Body of pancreas (tissue), 4 donors: ENCODE measurements around the gene WNT9A. TPM values are rescaled to one million over a fixed set of nuclear protein-coding genes. Genes with fewer than 3 reads are reported as not detected.
"Not testable (repeated sequence)": the region's sequence is repeated elsewhere in the genome, so short reads cannot be mapped to it uniquely, and the experiment has no call there.

Experiments
- ATAC-seq: fragments of 150-250 bp; one replicate; pipeline ENCODE4 v1.9.1; 2016
- DNase-seq, 4 donors: peaks; one replicate each; pipeline ENCODE4 v3.0.0-alpha.2; 2019
- H3K27ac ChIP-seq, 4 donors: fragments of 200-600 bp; sonication (generic); 1 replicate in 3 of 4; 2 replicates in 1 of 4; pipeline versions ENCODE4 v1.5.1 to v1.6.1; 2016 to 2019; ENCODE audit warnings: mild to moderate bottlenecking in 1 of 4, mixed read lengths in 1 of 4, moderate library complexity in 1 of 4
- H3K27me3 ChIP-seq, 2 donors: fragments of 200-600 bp; sonication (generic); one replicate each; pipeline ENCODE4 v1.6.0; 2016; ENCODE audit warnings: mild to moderate bottlenecking in 1 of 2
- H3K36me3 ChIP-seq, 2 donors: fragments of 200-600 bp; sonication (generic); replicated peaks in 1 of 2; 2 replicates each; pipeline ENCODE4 v1.5.1; 2016; ENCODE audit warnings: low read depth in 2 of 2; ENCODE audit not compliant: insufficient read depth in 1 of 2
- H3K4me1 ChIP-seq: fragments of 200-600 bp; sonication (generic); one replicate; pipeline ENCODE4 v1.6.0; 2016
- H3K4me3 ChIP-seq, 2 donors: fragments of 200-600 bp; sonication (generic); 1 replicate in 1 of 2; 2 replicates in 1 of 2; pipeline ENCODE4 v1.5.1; 2016 to 2019
- H3K9me3 ChIP-seq, 3 donors: fragments of 200-600 bp; sonication (generic); 1 replicate in 2 of 3; 2 replicates in 1 of 3; pipeline ENCODE4 v1.5.1; 2016
- POLR2A ChIP-seq, 3 donors: fragments of 450-650 bp; IDR thresholded peaks; one replicate each; pipeline ENCODE4 v1.6.1; 2016; ENCODE audit warnings: antibody characterized with exemption in 3 of 3, mild to moderate bottlenecking in 2 of 3
- WGBS, 2 donors: methylation state at CpG; one replicate each; pipeline ENCODE4 v1.1.5; 2017; 5-methylcytosine and 5-hydroxymethylcytosine counted together
- intact Hi-C: fragments of 100-400 bp; cut with DNase I; formaldehyde crosslinking; loops from one replicate; pipeline ENCODE4 v1.15.1; 2023
- total RNA-seq, 2 donors: library from RNA; depleted of rRNA; stranded (reverse); fragments of >200 nt; gene quantifications; one replicate each; pipeline ENCODE4 v1.1.0, GENCODE V29; 2016
- TF ChIP-seq, protein P1 (sequence below), 7 experiments: fragments of 450-650 bp in 4 of 7; fragments of 200-600 bp in 3 of 7; sonication (generic) in 3 of 7; IDR thresholded peaks; one replicate each; pipeline ENCODE4 v1.5.1; 2016 to 2019; ENCODE audit warnings: antibody characterized with exemption in 7 of 7

Gene WNT9A
- total RNA-seq, 2 donors from 2014 or later: 0.66 to 2.1 TPM

DNA sequence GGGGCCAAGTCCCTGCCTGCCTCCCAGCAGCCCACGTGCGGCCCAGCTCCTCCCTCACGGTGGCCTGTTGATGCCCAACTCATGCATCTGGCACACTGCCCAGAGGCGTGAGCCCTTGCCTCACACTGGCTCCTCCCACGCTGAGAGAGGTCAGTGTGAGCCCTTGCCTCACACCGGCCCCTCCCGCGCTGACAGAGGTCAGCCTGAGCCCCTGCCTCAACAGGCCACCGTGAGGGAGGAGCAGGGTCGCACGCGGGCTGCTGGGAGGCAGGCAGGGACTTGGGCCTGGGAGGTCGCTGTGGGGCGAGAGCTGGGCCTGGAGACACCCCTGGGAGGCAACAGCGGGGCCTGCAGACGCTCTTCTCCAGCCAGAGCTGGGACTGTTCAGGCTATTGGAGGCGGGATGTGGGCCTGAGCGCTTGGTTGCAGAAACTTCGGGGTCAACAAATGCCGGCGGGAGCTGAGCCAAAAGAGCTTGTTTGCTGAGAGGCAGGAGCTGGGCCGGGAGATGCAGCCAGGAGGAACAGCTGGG is 25.2 kb upstream of the WNT9A start:
- H3K36me3 ChIP-seq, H3K4me1 ChIP-seq, H3K27me3 ChIP-seq, H3K4me3 ChIP-seq, ATAC-seq, intact Hi-C loops, H3K27ac ChIP-seq, H3K9me3 ChIP-seq: not testable (repeated sequence)
- peak; percentile 21 to 44 (median 30) for DNase-seq
- 83% methylated on average over 22 of the region's 22 CpGs; no CpG with 5 or more reads in 1 of the 2 donors for WGBS, 2 donors

DNA sequence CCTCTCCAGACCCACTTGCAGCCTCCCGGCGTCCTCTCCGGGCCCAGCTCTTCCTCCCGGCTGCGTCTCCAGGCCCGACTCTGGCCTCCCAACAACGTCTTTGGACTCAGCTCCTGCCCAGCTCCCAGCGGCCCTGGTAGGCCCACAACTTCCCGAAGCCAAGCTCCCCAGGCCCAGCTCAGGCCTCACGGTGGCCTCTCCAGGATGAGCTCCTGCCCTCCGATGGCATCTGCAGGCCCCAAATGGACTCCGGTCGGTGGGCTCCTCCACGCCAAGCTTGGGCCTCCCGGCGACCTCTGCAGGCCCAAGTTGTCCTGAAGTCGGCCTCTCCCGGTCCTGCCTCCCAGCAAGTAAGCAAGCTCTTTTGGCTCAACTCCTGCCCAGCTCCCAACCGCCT is 24.5 kb upstream of the WNT9A start:
- intact Hi-C loops, H3K4me3 ChIP-seq, DNase-seq, H3K27me3 ChIP-seq, H3K27ac ChIP-seq, ATAC-seq, H3K4me1 ChIP-seq, H3K9me3 ChIP-seq, H3K36me3 ChIP-seq: not testable (repeated sequence)
- 85% methylated on average over 10 to 18 of the region's 19 CpGs for WGBS, 2 donors

DNA sequence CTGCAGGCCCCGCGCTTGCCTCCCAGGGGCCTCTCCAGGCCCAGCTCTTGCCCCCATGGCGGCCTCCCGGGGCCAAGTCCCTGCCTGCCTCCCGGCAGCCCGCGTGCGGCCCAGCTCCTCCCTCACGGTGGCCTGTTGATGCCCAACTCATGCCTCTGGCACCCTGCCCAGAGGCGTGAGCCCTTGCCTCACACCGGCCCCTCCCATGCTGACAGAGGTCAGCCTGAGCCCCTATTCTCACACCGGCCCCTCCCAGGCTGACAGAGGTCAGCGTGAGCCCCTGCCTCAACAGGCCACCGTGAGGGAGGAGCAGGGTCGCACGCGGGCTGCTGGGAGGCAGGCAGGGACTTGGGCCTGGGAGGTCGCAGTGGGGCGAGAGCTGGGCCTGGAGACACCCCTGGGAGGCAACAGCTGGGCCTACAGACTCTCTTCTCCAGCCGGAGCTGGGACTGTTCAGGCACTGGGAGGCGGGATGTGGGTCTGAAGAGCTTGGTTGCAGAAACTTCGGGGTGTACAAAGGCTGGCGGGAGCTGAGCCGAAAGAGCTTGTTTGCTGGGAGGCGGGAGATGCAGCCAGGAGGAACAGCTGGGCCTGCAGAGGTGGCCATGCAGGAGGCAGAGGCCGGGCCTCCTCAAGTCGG is 24.0 kb upstream of the WNT9A start:
- H3K27me3 ChIP-seq, H3K4me1 ChIP-seq, intact Hi-C loops, ATAC-seq, DNase-seq, H3K4me3 ChIP-seq, H3K9me3 ChIP-seq, H3K27ac ChIP-seq, H3K36me3 ChIP-seq: not testable (repeated sequence)
- 84 to 89% methylated on average over 7 to 18 of the region's 27 CpGs for WGBS, 2 donors

DNA sequence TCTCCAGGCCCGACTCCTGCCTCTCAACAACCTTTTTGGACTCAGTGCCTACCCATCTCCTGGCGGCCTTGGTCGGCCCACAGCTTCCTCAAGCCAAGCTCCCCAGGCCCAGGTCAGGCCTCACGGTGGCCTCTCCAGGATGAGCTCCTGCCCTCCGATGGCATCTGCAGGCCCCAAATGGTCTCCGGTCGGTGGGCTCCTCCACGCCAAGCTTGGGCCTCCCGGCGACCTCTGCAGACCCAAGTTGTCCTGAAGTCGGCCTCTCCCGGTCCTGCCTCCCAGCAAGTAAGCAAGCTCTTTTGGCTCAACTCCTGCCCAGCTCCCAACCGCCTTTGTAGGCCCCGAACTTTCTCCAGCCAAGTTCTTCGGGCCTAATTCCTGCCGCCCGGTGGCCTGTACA is 23.5 kb upstream of the WNT9A start:
- H3K4me3 ChIP-seq, DNase-seq, intact Hi-C loops, ATAC-seq, H3K9me3 ChIP-seq, H3K36me3 ChIP-seq, H3K27ac ChIP-seq, H3K27me3 ChIP-seq, H3K4me1 ChIP-seq: not testable (repeated sequence)
- 93 to 100% methylated on average over 11 of the region's 17 CpGs for WGBS, 2 donors

DNA sequence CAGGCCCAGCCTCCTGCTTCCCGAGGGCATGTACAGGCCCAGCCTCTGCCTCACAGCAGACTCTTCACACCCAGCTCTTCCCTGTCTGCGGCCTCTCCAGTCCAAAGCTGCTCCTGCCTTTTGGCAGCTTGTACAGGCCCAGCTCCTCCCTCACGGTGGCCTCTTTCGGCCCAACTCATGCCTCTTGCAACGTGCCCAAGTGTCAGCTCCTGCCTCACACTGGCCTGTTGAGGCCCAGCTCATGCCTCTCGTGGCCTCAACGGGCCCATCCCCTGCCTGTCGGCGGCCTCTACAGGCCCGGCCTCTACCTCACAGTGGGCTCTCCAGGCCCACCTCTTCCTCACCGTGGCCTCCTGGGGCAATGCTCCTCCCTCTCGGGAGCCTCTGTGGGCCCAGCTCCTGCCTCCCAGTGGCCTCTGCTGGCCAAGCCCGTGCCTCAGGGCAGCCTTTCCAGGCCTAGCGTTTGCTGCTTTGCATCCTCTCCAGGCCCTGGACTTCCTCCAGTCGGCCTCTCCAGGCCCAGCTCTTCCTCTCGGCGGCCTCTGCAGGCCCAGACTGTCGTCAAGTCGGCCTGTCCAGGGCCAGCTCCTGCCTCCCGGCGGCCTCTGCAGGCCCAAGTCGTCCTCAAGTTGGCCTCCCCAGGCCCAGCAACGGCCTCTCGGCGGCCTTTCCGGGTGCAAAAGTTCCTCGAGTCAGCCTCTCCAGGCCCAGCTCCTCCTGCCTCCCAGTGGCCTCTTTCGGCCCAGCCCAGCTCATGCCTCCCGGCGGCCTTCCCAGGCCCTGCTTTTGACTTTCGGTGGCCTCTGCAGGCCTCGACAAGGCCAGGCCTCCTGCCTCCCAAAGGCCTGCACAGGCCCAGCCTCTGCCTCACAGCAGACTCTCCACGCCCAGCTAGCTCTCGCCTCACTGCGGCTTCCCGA is 22.6 kb upstream of the WNT9A start:
- H3K36me3 ChIP-seq, DNase-seq, ATAC-seq, H3K9me3 ChIP-seq, H3K27ac ChIP-seq, H3K4me1 ChIP-seq, H3K27me3 ChIP-seq, intact Hi-C loops, H3K4me3 ChIP-seq: not testable (repeated sequence)
- 84 to 86% methylated on average over 35 to 36 of the region's 36 CpGs for WGBS, 2 donors

DNA sequence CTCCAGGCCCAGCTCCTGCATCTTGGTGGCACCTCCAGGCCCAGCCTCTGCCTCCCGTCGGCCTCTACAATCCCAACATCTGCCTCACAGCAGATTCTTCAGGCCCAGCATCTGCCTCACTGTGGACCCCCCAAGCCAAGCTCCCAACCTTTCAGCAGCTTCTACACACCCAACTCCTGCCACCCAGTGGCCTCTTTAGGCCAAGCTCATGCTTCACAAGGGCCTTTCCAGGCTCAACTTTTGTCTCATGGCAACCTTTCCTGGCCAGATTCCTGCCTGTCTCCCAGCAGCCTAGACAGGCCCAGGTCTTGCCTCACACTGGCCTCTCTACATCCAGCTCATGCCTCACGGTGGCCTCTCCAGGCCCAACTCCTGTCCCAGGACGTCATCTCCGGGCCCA is 20.1 kb upstream of the WNT9A start:
- 78 to 80% methylated on average over 4 to 5 of the region's 5 CpGs for WGBS, 2 donors
- H3K9me3 ChIP-seq, H3K27ac ChIP-seq, intact Hi-C loops, ATAC-seq, H3K27me3 ChIP-seq, H3K4me3 ChIP-seq, DNase-seq, H3K4me1 ChIP-seq, H3K36me3 ChIP-seq: not testable (repeated sequence)

DNA sequence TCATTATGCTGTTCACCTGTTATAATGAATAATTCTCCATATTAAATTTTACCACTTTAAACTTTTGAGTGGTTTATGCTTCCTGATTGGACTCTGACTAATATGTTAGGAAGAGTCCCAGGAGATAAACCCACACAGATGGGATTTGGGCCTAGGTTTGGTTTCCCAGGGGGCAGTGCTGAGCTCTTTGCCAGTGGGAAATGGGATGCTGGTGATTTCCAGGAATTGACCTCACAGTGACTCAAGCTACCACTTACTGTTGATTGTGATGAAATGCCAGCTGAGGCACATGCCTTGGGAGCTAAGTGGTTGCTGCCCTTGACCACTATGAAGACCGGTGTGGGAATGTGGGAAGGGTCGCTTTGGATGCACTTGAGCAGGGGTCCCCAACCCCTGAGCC is 19.0 kb upstream of the WNT9A start:
- H3K4me3 ChIP-seq, ATAC-seq, H3K9me3 ChIP-seq, H3K27me3 ChIP-seq, H3K27ac ChIP-seq, intact Hi-C loops, H3K4me1 ChIP-seq, H3K36me3 ChIP-seq, DNase-seq: not testable (repeated sequence)
- 94 to 100% methylated on average over 2 of the region's 2 CpGs for WGBS, 2 donors

DNA sequence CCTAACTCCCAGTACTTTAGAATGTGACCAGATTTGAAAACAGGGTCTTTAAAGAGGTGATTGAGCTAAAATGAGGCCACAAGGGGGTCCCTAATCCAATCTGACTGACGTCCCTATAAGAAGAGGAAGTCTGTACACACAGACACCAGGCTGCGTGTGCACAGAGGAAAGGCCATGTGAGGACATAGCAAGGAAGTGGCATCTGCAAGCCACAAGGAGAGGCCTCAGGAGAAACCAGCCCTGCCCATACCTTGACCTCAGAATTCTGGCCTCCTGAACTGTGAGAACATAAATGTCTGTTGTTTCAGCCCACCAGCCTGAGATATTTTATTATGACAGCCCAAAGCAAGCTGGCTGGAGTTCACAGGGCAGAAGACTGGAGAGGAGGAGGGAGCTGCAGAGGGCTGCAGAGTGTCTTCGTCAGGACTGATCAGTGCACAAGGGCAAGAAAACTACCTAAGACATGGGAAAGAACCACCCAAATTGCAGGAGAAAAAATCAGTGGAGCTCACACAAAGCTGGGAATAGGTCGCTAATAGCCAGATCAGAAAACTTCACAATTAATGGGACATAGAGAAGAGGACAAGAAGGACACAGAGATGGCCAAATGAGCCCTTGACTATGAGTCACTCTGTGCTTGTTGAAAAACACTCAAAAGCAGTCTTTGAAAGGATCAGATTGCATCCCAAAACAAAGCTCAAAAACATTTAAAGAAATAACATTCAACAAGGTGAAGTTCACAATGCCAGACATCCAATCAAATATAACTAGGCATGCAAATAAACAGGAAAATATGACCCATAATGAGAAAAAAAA is 14.1 kb upstream of the WNT9A start:
- H3K4me3 ChIP-seq: no peak overlapping the region
- no peaks in the 10 kb centered on the region for H3K9me3 ChIP-seq
- no peaks in the 10 kb centered on the region for H3K27me3 ChIP-seq
- no peaks in the 10 kb centered on the region for H3K4me1 ChIP-seq
- no peaks in the 10 kb centered on the region for H3K36me3 ChIP-seq
- intact Hi-C loops: no loop called here
- no peak for TF ChIP-seq POLR2A (IDR thresholded peaks at IDR 0.05)
- TF ChIP-seq, protein P1, sequence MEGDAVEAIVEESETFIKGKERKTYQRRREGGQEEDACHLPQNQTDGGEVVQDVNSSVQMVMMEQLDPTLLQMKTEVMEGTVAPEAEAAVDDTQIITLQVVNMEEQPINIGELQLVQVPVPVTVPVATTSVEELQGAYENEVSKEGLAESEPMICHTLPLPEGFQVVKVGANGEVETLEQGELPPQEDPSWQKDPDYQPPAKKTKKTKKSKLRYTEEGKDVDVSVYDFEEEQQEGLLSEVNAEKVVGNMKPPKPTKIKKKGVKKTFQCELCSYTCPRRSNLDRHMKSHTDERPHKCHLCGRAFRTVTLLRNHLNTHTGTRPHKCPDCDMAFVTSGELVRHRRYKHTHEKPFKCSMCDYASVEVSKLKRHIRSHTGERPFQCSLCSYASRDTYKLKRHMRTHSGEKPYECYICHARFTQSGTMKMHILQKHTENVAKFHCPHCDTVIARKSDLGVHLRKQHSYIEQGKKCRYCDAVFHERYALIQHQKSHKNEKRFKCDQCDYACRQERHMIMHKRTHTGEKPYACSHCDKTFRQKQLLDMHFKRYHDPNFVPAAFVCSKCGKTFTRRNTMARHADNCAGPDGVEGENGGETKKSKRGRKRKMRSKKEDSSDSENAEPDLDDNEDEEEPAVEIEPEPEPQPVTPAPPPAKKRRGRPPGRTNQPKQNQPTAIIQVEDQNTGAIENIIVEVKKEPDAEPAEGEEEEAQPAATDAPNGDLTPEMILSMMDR (IDR thresholded peaks at IDR 0.05): no peak
- DNase-seq: no peak
- no peak overlapping the region for H3K27ac ChIP-seq
- WGBS, 2 donors: 45 to 66% methylated on average over 4 of the region's 4 CpGs
- no peak for ATAC-seq
